ENCODE measurements around the gene SPATC1L.

SPATC1L gene

DNA sequence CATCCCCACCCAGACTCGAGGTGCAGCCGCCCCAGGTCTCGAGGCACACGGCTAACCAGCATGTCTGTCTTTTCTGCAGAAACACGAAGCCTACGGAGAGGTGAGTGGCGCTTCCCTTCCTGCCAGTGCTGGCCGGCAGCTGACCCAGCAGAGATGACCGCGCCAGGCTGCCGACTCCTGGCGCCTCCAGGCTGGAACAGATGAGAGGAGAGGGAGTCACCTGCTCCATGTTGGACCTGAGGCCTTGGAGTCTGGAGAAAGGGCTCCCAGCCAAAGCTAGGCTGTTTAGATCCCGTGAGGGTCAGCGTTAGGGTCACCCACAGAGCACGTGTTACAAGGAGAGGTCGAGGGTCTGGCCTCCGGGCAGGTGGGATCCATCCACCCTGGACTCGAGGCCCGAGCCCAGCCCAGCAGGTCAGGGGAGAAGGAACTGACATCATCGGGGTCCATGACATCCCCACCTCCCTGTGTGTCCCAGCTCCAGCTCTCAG lies 71.5 kb downstream of the SPATC1L start:
- H3K27ac ChIP-seq (ENCODE audit: low read depth, low read length) = no peak overlapping the region
- H3K9me3 ChIP-seq (ENCODE audit: control insufficient read depth, insufficient read depth, low read depth, low read length) = peaks cover 12% of the 10 kb centered on the region
- H3K36me3 ChIP-seq (ENCODE audit: control insufficient read depth, insufficient read depth, low read length) = peaks cover 60% of the 10 kb centered on the region
- H3K27me3 ChIP-seq (ENCODE audit: control insufficient read depth, insufficient read depth, low read length) = no peaks in the 10 kb centered on the region
- no peak overlapping the region for H3K9ac ChIP-seq (ENCODE audit: low read length)
- peaks cover 6% of the 10 kb centered on the region; the same call in 1 of the 2 replicates for H3K4me1 ChIP-seq (ENCODE audit: control insufficient read depth, insufficient read depth, low read length)
- no peak overlapping the region for H3K4me3 ChIP-seq (ENCODE audit: low read depth, low read length)

GRCh38 chr21:46111857-46112724 lies 72.2 kb downstream of the SPATC1L start:
- peaks cover 15% of the 10 kb centered on the region for H3K9me3 ChIP-seq (ENCODE audit: control insufficient read depth, insufficient read depth, low read depth, low read length)
- H3K4me3 ChIP-seq (ENCODE audit: low read depth, low read length) = no peak overlapping the region
- H3K4me1 ChIP-seq (ENCODE audit: control insufficient read depth, insufficient read depth, low read length) = peaks cover 6% of the 10 kb centered on the region; the same call in 1 of the 2 replicates
- H3K27me3 ChIP-seq (ENCODE audit: control insufficient read depth, insufficient read depth, low read length) = no peaks in the 10 kb centered on the region
- H3K27ac ChIP-seq (ENCODE audit: low read depth, low read length) = no peak overlapping the region
- no peak overlapping the region for H3K9ac ChIP-seq (ENCODE audit: low read length)
- H3K36me3 ChIP-seq (ENCODE audit: control insufficient read depth, insufficient read depth, low read length) = peaks cover 54% of the 10 kb centered on the region

- peaks cover 45% of the 10 kb centered on the region for H3K36me3 ChIP-seq (ENCODE audit: control insufficient read depth, insufficient read depth, low read length)
- no peak overlapping the region for H3K27ac ChIP-seq (ENCODE audit: low read depth, low read length)
- H3K27me3 ChIP-seq (ENCODE audit: control insufficient read depth, insufficient read depth, low read length) = no peaks in the 10 kb centered on the region
- peaks cover 23% of the 10 kb centered on the region for H3K9me3 ChIP-seq (ENCODE audit: control insufficient read depth, insufficient read depth, low read depth, low read length)
- H3K9ac ChIP-seq (ENCODE audit: low read length) = no peak overlapping the region
- H3K4me1 ChIP-seq (ENCODE audit: control insufficient read depth, insufficient read depth, low read length) = peaks cover 6% of the 10 kb centered on the region; the same call in 1 of the 2 replicates
- no peak overlapping the region for H3K4me3 ChIP-seq (ENCODE audit: low read depth, low read length)
Observed at GRCh38 chr21:46111193-46111571, 73.1 kb downstream of the SPATC1L start.
